ENCODE data around the gene ELOVL5. TPM values are rescaled to one million over a fixed set of nuclear protein-coding genes. Genes with fewer than 3 reads are reported as not detected.

ELOVL5 gene
- total RNA-seq, 1 donor from 2014 or later, result 52.8 TPM

DNA sequence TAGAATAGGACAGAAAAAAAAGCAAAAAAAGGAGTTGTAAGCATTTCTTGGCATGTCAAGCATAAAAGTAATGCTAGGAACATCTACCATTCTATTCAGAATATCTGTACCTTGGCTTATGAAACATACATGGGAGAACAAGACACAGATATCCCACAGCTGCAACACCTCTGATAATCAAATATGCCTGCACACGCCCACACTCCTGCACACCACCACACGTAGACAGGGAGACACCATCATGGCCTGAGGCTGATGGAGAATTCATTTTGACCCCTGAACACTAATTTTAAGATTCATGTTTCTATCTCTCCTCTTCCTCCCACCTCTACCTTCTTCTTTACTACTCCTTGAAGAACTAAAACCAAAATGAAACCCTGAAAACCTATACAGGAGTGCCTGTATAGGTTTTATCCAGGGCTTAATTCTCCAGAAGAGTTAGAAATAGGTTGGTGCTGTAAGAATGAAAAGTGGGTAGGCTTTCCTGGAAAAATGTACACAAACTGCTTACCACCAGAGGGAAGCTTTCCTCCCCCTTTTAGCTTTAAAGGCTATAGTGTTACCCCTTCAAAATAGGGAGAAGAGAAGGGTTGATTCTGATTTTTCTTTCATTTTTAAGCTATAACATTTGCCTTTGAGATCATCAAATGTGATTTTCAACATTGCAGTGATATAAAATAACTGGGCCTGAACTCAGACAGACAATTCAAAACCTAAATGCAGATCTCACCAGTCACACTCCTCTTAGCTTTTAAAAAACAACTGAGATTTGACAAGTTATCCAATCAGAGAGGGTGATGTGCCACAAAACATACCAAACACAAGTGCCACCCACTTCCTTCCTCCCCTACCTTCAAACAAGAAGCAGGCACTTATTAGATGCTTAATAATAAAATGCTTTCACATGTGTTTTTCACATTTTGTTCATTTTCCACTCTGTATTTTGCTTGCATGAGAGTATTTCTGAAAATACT is 57.9 kb downstream of the ELOVL5 start:
- Histone ChIP-seq H3K4me1 (ENCODE audit: insufficient read depth, low read length) (peaks cover 5% of the 10 kb centered on the region), H3K4me2 (ENCODE audit: low read length) (no peak overlapping the region), H3K27ac (ENCODE audit: low read depth, low read length) (no peak overlapping the region), H3K27me3 (ENCODE audit: insufficient read depth, low read length) (no peaks in the 10 kb centered on the region), H3K9ac (ENCODE audit: low read length) (no peak overlapping the region), H3K4me3 (ENCODE audit: insufficient read depth, low read depth, low read length) (no peak overlapping the region), H3K79me2 (ENCODE audit: insufficient read depth, low read length) (peaks cover 41% of the 10 kb centered on the region), H4K20me1 (ENCODE audit: insufficient read depth, low read length) (peaks cover 20% of the 10 kb centered on the region), H2AFZ (ENCODE audit: low read depth, low read length) (no peak overlapping the region), H3K9me3 (ENCODE audit: insufficient read depth, low read depth, low read length) (no peaks in the 10 kb centered on the region), H3K36me3 (ENCODE audit: insufficient read depth, low read length) (peaks cover 17% of the 10 kb centered on the region)
- H3K27ac Mint-ChIP-seq (ENCODE audit: unreplicated experiment), result no peak overlapping the region
- no peak for TF ChIP-seq EZH2 (IDR thresholded peaks at IDR 0.05; ENCODE audit: insufficient read depth, low read length)
- H3K27me3 Mint-ChIP-seq (ENCODE audit: low read depth, unreplicated experiment), result no peaks in the 10 kb centered on the region
- H3K36me3 Mint-ChIP-seq (ENCODE audit: low read depth, unreplicated experiment), result no peaks in the 10 kb centered on the region
- H3K4me1 Mint-ChIP-seq (ENCODE audit: low read depth, unreplicated experiment), result peaks cover 13% of the 10 kb centered on the region
- FAIRE-seq (no peak), DNase-seq (ENCODE audit: low read depth) (no peak)
- H3K9me3 Mint-ChIP-seq (ENCODE audit: unreplicated experiment), result no peaks in the 10 kb centered on the region
- no peak overlapping the region for H3K4me3 Mint-ChIP-seq (ENCODE audit: unreplicated experiment)

DNA sequence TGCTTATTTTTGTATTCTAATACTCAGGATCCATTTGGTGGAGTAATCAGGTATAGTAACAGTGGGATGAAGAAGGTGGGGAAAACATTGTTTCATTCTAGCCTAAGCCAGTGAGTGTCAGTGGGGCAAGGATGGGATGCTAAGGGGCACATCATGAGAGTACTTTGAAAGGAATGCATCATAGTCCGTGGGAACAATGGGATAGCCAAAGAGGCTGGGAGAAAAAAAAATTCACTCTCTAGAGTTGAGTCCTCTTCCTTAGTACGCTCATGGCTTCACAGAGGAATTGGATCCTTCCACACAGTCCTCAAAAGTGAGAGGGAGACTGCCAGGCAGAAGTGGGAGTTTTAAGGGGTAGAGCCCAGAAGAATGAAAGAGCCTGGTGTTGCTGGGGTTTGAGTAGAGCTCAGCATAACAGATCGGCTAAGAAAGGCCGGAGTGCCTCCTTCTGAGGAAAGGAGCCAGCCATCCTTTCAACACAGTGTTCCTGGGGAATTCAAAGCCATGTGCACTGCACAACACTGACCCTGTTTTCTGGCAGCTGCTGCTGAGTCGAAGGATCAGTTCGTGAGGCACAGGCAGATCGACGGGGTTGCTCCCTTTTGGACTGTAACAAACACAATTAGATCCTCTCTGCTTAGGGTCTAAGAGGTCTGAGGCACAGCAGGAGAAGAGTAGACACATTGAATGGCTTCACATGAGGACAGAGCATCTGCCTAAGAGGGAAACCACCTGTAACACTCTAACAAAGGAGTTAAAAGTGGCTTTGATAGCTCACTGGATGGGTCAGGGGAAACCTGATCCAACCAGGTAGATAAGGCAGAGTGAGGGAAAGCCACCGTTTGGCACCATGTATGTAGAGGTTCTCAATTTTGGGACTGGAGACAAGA is 61.2 kb downstream of the ELOVL5 start:
- Histone ChIP-seq H3K9me3 (ENCODE audit: insufficient read depth, low read depth, low read length) (no peaks in the 10 kb centered on the region), H3K79me2 (ENCODE audit: insufficient read depth, low read length) (peaks cover 28% of the 10 kb centered on the region), H4K20me1 (ENCODE audit: insufficient read depth, low read length) (peaks cover 19% of the 10 kb centered on the region), H3K36me3 (ENCODE audit: insufficient read depth, low read length) (peaks cover 15% of the 10 kb centered on the region), H3K27me3 (ENCODE audit: insufficient read depth, low read length) (no peaks in the 10 kb centered on the region), H3K4me3 (ENCODE audit: insufficient read depth, low read depth, low read length) (no peak overlapping the region), H3K4me2 (ENCODE audit: low read length) (no peak overlapping the region), H3K9ac (ENCODE audit: low read length) (no peak overlapping the region), H3K27ac (ENCODE audit: low read depth, low read length) (peak overlapping the region; percentile 27), H2AFZ (ENCODE audit: low read depth, low read length) (no peak overlapping the region), H3K4me1 (ENCODE audit: insufficient read depth, low read length) (peaks cover 5% of the 10 kb centered on the region)
- FAIRE-seq, result no peak
- Mint-ChIP-seq H3K36me3 (ENCODE audit: low read depth, unreplicated experiment) (no peaks in the 10 kb centered on the region), H3K9me3 (ENCODE audit: unreplicated experiment) (no peaks in the 10 kb centered on the region), H3K4me1 (ENCODE audit: low read depth, unreplicated experiment) (peaks cover 14% of the 10 kb centered on the region), H3K4me3 (ENCODE audit: unreplicated experiment) (no peak overlapping the region), H3K27me3 (ENCODE audit: low read depth, unreplicated experiment) (no peaks in the 10 kb centered on the region), H3K27ac (ENCODE audit: unreplicated experiment) (peak overlapping the region; percentile 83)
- no peak for DNase-seq (ENCODE audit: low read depth)
- no peak for TF ChIP-seq EZH2 (IDR thresholded peaks at IDR 0.05; ENCODE audit: insufficient read depth, low read length)
- TF ChIP-seq CTCF (IDR thresholded peaks at IDR 0.05; ENCODE audit: insufficient read depth, low read depth, low read length), result no peak

- Histone ChIP-seq H4K20me1 (ENCODE audit: insufficient read depth, low read length) (peaks cover 34% of the 10 kb centered on the region), H3K9ac (ENCODE audit: low read length) (no peak overlapping the region), H3K9me3 (ENCODE audit: insufficient read depth, low read depth, low read length) (no peaks in the 10 kb centered on the region), H3K36me3 (ENCODE audit: insufficient read depth, low read length) (peaks cover 9% of the 10 kb centered on the region), H3K79me2 (ENCODE audit: insufficient read depth, low read length) (peaks cover 30% of the 10 kb centered on the region), H3K4me1 (ENCODE audit: insufficient read depth, low read length) (peaks cover 5% of the 10 kb centered on the region), H3K4me2 (ENCODE audit: low read length) (no peak overlapping the region), H3K27me3 (ENCODE audit: insufficient read depth, low read length) (no peaks in the 10 kb centered on the region), H3K27ac (ENCODE audit: low read depth, low read length) (no peak overlapping the region), H3K4me3 (ENCODE audit: insufficient read depth, low read depth, low read length) (no peak overlapping the region), H2AFZ (ENCODE audit: low read depth, low read length) (no peak overlapping the region)
- no peak for TF ChIP-seq EZH2 (IDR thresholded peaks at IDR 0.05; ENCODE audit: insufficient read depth, low read length)
- no peak for TF ChIP-seq CTCF (IDR thresholded peaks at IDR 0.05; ENCODE audit: insufficient read depth, low read depth, low read length)
- FAIRE-seq (no peak), DNase-seq (ENCODE audit: low read depth) (no peak)
- no peak overlapping the region for H3K27ac Mint-ChIP-seq (ENCODE audit: unreplicated experiment)
- peaks cover 18% of the 10 kb centered on the region for H3K4me1 Mint-ChIP-seq (ENCODE audit: low read depth, unreplicated experiment)
- no peaks in the 10 kb centered on the region for H3K9me3 Mint-ChIP-seq (ENCODE audit: unreplicated experiment)
- H3K4me3 Mint-ChIP-seq (ENCODE audit: unreplicated experiment), result no peak overlapping the region
- H3K36me3 Mint-ChIP-seq (ENCODE audit: low read depth, unreplicated experiment), result no peaks in the 10 kb centered on the region
- H3K27me3 Mint-ChIP-seq (ENCODE audit: low read depth, unreplicated experiment), result no peaks in the 10 kb centered on the region
Measured at GRCh38 chr6:53284901-53285300, 63.8 kb downstream of the ELOVL5 start.

Data from astrocyte (in vitro differentiated cells and primary cell).